ENCODE results near the gene SH2D3C. TPM values are rescaled to one million over a fixed set of nuclear protein-coding genes. Genes with fewer than 3 reads are reported as not detected.
A peak's percentile ranks its signal among the peaks of the same experiment; 100 is the strongest.

SH2D3C gene
- polyA plus RNA-seq, 4 donors: 0.67 to 12.6 (median 4.4) TPM

DNA sequence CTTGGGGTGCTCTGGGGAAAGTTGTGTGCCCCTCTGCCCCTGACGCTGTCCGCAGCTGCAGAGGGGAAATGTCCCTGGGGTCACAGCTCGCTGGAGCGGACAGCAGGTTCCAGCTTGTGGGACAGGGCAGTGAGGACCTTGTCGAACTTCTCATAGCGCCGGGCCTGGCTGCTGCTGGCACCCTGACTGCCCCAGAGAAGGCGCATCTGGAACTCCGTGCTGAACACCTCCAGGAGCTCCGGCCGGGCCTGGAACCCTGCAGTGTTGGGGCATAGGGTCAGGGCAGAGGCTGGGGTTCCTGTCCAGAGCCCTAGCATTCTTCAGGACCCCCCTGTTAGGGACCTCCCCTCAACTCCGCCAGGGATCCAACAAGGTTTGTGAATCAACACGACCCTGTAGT, 39.8 kb downstream of the SH2D3C start:
- Histone ChIP-seq H3K9me3 (ENCODE audit: control insufficient read depth in 2 of 2, insufficient read depth in 1 of 2, low read depth in 1 of 2, low read length in 1 of 2) (no peaks in the 10 kb centered on the region), H3K36me3 (ENCODE audit: control insufficient read depth in 3 of 3, insufficient read depth in 2 of 3, low read depth in 1 of 3, low read length in 3 of 3) (peaks cover 0 to 16% (median 0%) of the 10 kb centered on the region in 3 donors), H3K4me1 (ENCODE audit: control insufficient read depth in 3 of 3, insufficient read depth in 2 of 3, low read depth in 1 of 3, low read length in 2 of 3) (peaks cover 0 to 15% (median 0%) of the 10 kb centered on the region in 3 donors), H3K4me3 (ENCODE audit: low read depth in 1 of 3, low read length in 3 of 3) (no peak overlapping the region), H3K27me3 (ENCODE audit: control insufficient read depth in 3 of 3, insufficient read depth in 3 of 3, low read length in 3 of 3) (peaks cover 0 to 34% (median 0%) of the 10 kb centered on the region in 3 donors), H3K27ac (ENCODE audit: low read depth in 1 of 3, low read length in 2 of 3) (no peak overlapping the region)
- WGBS, 3 donors: 83 to 91% (median 88%) methylated on average over 13 of the region's 13 CpGs
- FAIRE-seq (no peak), DNase-seq (no peak)

DNA sequence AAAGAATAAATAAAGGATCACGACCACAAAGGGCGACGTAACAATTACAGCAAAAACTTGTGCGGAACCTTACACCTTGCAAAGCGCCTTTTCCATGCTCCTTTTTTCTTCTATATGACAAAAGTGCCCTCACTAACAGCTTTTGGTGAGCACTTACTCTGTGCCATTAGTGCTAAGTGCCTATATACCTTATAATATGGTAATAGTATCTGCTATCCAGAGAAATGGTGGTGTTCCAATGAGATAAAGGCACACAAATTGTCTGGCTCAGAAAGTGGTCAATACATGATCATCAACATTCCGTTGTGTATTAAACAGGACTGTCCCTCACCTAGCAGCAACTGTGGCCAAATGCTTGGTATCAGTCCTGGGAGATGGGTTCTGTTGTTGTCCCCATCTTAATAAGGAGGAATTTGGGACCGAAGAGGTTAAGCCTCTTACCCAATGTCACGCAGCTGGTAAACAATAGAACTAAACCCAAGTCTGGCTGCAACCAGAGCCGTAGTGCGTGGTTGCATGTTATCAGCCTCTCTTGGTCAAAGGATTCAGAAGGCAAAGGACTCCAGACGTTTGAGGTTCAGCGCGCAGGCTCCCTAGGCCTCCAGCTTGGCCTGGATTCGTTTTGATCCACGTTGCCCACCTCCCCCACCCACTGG, 42.8 kb downstream of the SH2D3C start:
- Histone ChIP-seq H3K36me3 (ENCODE audit: control insufficient read depth in 3 of 3, insufficient read depth in 2 of 3, low read depth in 1 of 3, low read length in 3 of 3) (peaks cover 0 to 41% (median 0%) of the 10 kb centered on the region in 3 donors), H3K4me1 (ENCODE audit: control insufficient read depth in 3 of 3, insufficient read depth in 2 of 3, low read depth in 1 of 3, low read length in 2 of 3) (peaks cover 0 to 10% (median 0%) of the 10 kb centered on the region in 3 donors), H3K4me3 (ENCODE audit: low read depth in 1 of 3, low read length in 3 of 3) (no peak overlapping the region), H3K27me3 (ENCODE audit: control insufficient read depth in 3 of 3, insufficient read depth in 3 of 3, low read length in 3 of 3) (peaks cover 0 to 9% (median 0%) of the 10 kb centered on the region in 3 donors), H3K27ac (ENCODE audit: low read depth in 1 of 3, low read length in 2 of 3) (peak overlapping the region in 2 of 3 donors; percentile 6 to 45), H3K9me3 (ENCODE audit: control insufficient read depth in 2 of 2, insufficient read depth in 1 of 2, low read depth in 1 of 2, low read length in 1 of 2) (no peaks in the 10 kb centered on the region)
- FAIRE-seq: no peak
- no peak for DNase-seq
- 18 to 29% (median 24%) methylated on average over 15 of the region's 15 CpGs for WGBS, 3 donors

- Histone ChIP-seq H3K36me3 (ENCODE audit: control insufficient read depth in 3 of 3, insufficient read depth in 2 of 3, low read depth in 1 of 3, low read length in 3 of 3) (peaks cover 0 to 45% (median 0%) of the 10 kb centered on the region in 3 donors), H3K4me3 (ENCODE audit: low read depth in 1 of 3, low read length in 3 of 3) (peak within 1 kb of the TSS; percentile 58 to 80 (median 72)), H3K9me3 (ENCODE audit: control insufficient read depth in 2 of 2, insufficient read depth in 1 of 2, low read depth in 1 of 2, low read length in 1 of 2) (no peaks in the 10 kb centered on the region), H3K27ac (ENCODE audit: low read depth in 1 of 3, low read length in 2 of 3) (peak within 1 kb of the TSS; percentile 92 to 95 (median 95)), H3K4me1 (ENCODE audit: control insufficient read depth in 3 of 3, insufficient read depth in 2 of 3, low read depth in 1 of 3, low read length in 2 of 3) (peaks cover 0 to 10% (median 0%) of the 10 kb centered on the region in 3 donors), H3K27me3 (ENCODE audit: control insufficient read depth in 3 of 3, insufficient read depth in 3 of 3, low read length in 3 of 3) (peaks cover 0 to 4% (median 0%) of the 10 kb centered on the region in 3 donors)
- FAIRE-seq (no peak), DNase-seq (peak; percentile 96 to 99)
- WGBS, 3 donors: 0% methylated on average over 69 to 76 of the region's 76 CpGs
These were observed 43.5 kb downstream of the SH2D3C start, which contains the start of gene TOR2A for GRCh38 chr9:127734747-127735529. TSS of gene TOR2A (minus strand) at chr9:127735294. CDS start at chr9:127735270, 24 bp downstream.

DNA sequence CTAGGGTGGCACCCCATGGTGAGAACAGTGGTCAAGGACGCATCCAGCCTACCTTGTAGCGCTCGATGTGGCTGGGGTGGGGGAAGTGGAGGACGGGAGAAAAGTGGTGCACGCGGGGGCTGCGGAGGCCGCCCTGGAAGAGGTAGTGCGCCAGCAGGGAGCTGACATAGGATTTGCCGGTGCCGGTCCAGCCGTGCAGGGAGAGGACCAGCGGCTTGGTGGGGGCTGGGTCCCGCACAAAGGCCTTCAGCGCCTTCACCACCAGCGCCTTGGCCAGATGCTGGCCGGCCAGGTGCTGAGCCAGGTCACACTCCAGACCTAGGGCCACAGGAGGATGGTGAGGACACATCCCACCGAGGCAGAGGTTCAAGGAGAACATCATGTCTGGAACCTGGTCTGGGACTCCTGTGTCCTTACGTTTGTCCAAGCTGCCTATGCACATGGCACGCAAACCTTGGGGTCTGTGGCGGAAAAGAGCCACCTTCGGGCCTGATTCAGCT, 44.2 kb downstream of the SH2D3C start:
- no peaks in the 10 kb centered on the region for H3K27me3 ChIP-seq (ENCODE audit: control insufficient read depth in 3 of 3, insufficient read depth in 3 of 3, low read length in 3 of 3)
- H3K36me3 ChIP-seq (ENCODE audit: control insufficient read depth in 3 of 3, insufficient read depth in 2 of 3, low read depth in 1 of 3, low read length in 3 of 3): peaks cover 0 to 47% (median 0%) of the 10 kb centered on the region in 3 donors
- H3K9me3 ChIP-seq (ENCODE audit: control insufficient read depth in 2 of 2, insufficient read depth in 1 of 2, low read depth in 1 of 2, low read length in 1 of 2): no peaks in the 10 kb centered on the region
- DNase-seq (no peak), FAIRE-seq (no peak)
- H3K4me1 ChIP-seq (ENCODE audit: control insufficient read depth in 3 of 3, insufficient read depth in 2 of 3, low read depth in 1 of 3, low read length in 2 of 3): peaks cover 0 to 10% (median 0%) of the 10 kb centered on the region in 3 donors
- 50 to 59% (median 58%) methylated on average over 21 to 22 of the region's 22 CpGs for WGBS, 3 donors
- H3K27ac ChIP-seq (ENCODE audit: low read depth in 1 of 3, low read length in 2 of 3): peak overlapping the region in 2 of 3 donors; percentile 95
- H3K4me3 ChIP-seq (ENCODE audit: low read depth in 1 of 3, low read length in 3 of 3): peak overlapping the region in 2 of 3 donors; percentile 72 to 80

DNA sequence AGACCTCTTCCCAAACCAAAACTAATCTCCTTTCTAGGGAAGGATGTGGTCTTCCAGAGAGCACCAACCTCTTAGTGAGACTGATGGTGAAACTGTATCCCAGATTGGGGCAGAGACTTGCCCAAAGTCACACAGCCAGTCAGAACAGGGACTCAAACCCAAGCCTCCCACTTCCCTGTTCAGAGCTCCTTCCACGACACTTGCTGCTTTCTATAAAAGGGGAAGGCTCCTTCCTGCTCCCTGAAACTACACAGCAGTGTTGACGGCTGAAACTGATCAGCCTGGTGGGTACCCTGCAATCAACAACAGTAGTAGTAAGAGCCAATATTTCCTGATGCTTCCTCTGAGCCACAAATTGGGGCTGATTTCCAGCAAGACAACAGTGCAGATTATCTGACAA, 44.9 kb downstream of the SH2D3C start:
- Histone ChIP-seq H3K4me1 (ENCODE audit: control insufficient read depth in 3 of 3, insufficient read depth in 2 of 3, low read depth in 1 of 3, low read length in 2 of 3) (peaks cover 0 to 10% (median 0%) of the 10 kb centered on the region in 3 donors), H3K27ac (ENCODE audit: low read depth in 1 of 3, low read length in 2 of 3) (no peak overlapping the region), H3K36me3 (ENCODE audit: control insufficient read depth in 3 of 3, insufficient read depth in 2 of 3, low read depth in 1 of 3, low read length in 3 of 3) (peaks cover 0 to 45% (median 0%) of the 10 kb centered on the region in 3 donors), H3K27me3 (ENCODE audit: control insufficient read depth in 3 of 3, insufficient read depth in 3 of 3, low read length in 3 of 3) (no peaks in the 10 kb centered on the region), H3K9me3 (ENCODE audit: control insufficient read depth in 2 of 2, insufficient read depth in 1 of 2, low read depth in 1 of 2, low read length in 1 of 2) (no peaks in the 10 kb centered on the region), H3K4me3 (ENCODE audit: low read depth in 1 of 3, low read length in 3 of 3) (no peak overlapping the region)
- WGBS, 3 donors: 79 to 87% (median 86%) methylated on average over 2 of the region's 2 CpGs
- FAIRE-seq (no peak), DNase-seq (no peak)

DNA sequence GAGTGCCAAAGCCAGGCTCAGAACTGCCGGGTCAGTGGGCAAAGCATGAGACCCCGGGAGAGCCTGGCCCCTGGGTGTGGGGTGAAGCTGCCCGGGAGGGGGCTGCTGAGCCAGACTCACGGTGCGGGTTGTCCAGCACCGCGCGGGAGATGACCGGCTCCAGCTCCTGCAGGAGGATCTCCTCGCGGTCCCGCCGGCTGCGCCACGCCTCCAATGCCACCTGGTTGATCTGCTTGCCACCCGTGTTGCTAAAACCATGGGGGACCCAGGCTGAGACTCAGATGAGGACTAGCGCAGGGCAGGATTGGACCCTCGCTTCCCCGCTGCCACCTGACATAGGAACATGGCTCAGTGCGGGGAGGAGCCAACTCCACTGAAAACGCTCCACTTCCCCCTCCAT, 46.0 kb downstream of the SH2D3C start:
- peaks cover 0 to 10% (median 0%) of the 10 kb centered on the region in 3 donors for H3K4me1 ChIP-seq (ENCODE audit: control insufficient read depth in 3 of 3, insufficient read depth in 2 of 3, low read depth in 1 of 3, low read length in 2 of 3)
- FAIRE-seq (no peak), DNase-seq (no peak)
- H3K27ac ChIP-seq (ENCODE audit: low read depth in 1 of 3, low read length in 2 of 3): no peak overlapping the region
- 95 to 96% (median 95%) methylated on average over 21 of the region's 21 CpGs for WGBS, 3 donors
- H3K9me3 ChIP-seq (ENCODE audit: control insufficient read depth in 2 of 2, insufficient read depth in 1 of 2, low read depth in 1 of 2, low read length in 1 of 2): no peaks in the 10 kb centered on the region
- no peak overlapping the region for H3K4me3 ChIP-seq (ENCODE audit: low read depth in 1 of 3, low read length in 3 of 3)
- peaks cover 0 to 41% (median 0%) of the 10 kb centered on the region in 3 donors for H3K36me3 ChIP-seq (ENCODE audit: control insufficient read depth in 3 of 3, insufficient read depth in 2 of 3, low read depth in 1 of 3, low read length in 3 of 3)
- no peaks in the 10 kb centered on the region for H3K27me3 ChIP-seq (ENCODE audit: control insufficient read depth in 3 of 3, insufficient read depth in 3 of 3, low read length in 3 of 3)

DNA sequence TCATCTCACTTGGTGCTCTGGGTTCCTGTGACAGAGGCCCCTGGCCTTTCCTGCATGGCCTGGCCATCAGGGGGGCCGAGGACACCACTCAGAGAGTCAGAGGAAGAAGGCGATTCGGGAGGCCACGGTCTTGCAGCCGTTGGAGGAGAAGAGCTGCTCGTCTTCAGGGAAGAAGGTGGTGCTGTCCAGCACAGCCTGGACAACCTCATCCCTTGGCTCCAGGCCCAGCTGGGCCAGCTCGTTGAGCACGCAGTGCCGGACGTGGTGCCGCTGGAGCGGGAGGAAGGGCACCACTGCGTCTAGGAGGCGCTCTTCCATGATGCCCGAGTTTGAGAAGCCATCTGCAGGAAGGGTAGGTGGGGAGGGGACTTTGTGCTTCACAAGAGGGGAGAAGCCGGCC, 46.5 kb downstream of the SH2D3C start:
- no peak overlapping the region for H3K27ac ChIP-seq (ENCODE audit: low read depth in 1 of 3, low read length in 2 of 3)
- 81 to 88% (median 85%) methylated on average over 15 to 16 of the region's 16 CpGs for WGBS, 3 donors
- no peak for FAIRE-seq

GRCh38 chr9:127730799-127731410, 47.6 kb downstream of the SH2D3C start:
- no peak for DNase-seq
- peaks cover 0 to 41% (median 0%) of the 10 kb centered on the region in 3 donors for H3K36me3 ChIP-seq (ENCODE audit: control insufficient read depth in 3 of 3, insufficient read depth in 2 of 3, low read depth in 1 of 3, low read length in 3 of 3)

More for the DNA sequence above, 46.5 kb downstream of the SH2D3C start:
- H3K4me3 ChIP-seq (ENCODE audit: low read depth in 1 of 3, low read length in 3 of 3): no peak overlapping the region
- no peaks in the 10 kb centered on the region for H3K27me3 ChIP-seq (ENCODE audit: control insufficient read depth in 3 of 3, insufficient read depth in 3 of 3, low read length in 3 of 3)
- H3K36me3 ChIP-seq (ENCODE audit: control insufficient read depth in 3 of 3, insufficient read depth in 2 of 3, low read depth in 1 of 3, low read length in 3 of 3): peaks cover 0 to 41% (median 0%) of the 10 kb centered on the region in 3 donors
- no peak for DNase-seq
- no peaks in the 10 kb centered on the region for H3K9me3 ChIP-seq (ENCODE audit: control insufficient read depth in 2 of 2, insufficient read depth in 1 of 2, low read depth in 1 of 2, low read length in 1 of 2)
- H3K4me1 ChIP-seq (ENCODE audit: control insufficient read depth in 3 of 3, insufficient read depth in 2 of 3, low read depth in 1 of 3, low read length in 2 of 3): peaks cover 0 to 10% (median 0%) of the 10 kb centered on the region in 3 donors

More at GRCh38 chr9:127730799-127731410, 47.6 kb downstream of the SH2D3C start:
- no peak overlapping the region for H3K4me3 ChIP-seq (ENCODE audit: low read depth in 1 of 3, low read length in 3 of 3)
- no peaks in the 10 kb centered on the region for H3K27me3 ChIP-seq (ENCODE audit: control insufficient read depth in 3 of 3, insufficient read depth in 3 of 3, low read length in 3 of 3)
- WGBS, 3 donors: 82 to 85% (median 84%) methylated on average over 8 to 9 of the region's 9 CpGs
- FAIRE-seq: no peak
- H3K4me1 ChIP-seq (ENCODE audit: control insufficient read depth in 3 of 3, insufficient read depth in 2 of 3, low read depth in 1 of 3, low read length in 2 of 3): peaks cover 0 to 10% (median 0%) of the 10 kb centered on the region in 3 donors
- no peak overlapping the region for H3K27ac ChIP-seq (ENCODE audit: low read depth in 1 of 3, low read length in 2 of 3)
- no peaks in the 10 kb centered on the region for H3K9me3 ChIP-seq (ENCODE audit: control insufficient read depth in 2 of 2, insufficient read depth in 1 of 2, low read depth in 1 of 2, low read length in 1 of 2)
